ENCODE results near the gene BTBD17. TPM values are rescaled to one million over a fixed set of nuclear protein-coding genes. Genes with fewer than 3 reads are reported as not detected.
A peak's percentile ranks its signal among the peaks of the same experiment; 100 is the strongest.

BTBD17 gene
- total RNA-seq, 2 donors from 2014 or later = 0.22 TPM; not detected in 1

GRCh38 chr17:74386386-74386785 is 24.7 kb upstream of the BTBD17 start:
- H3K27me3 ChIP-seq = no peaks in the 10 kb centered on the region
- H3K4me1 ChIP-seq = peaks cover 11% of the 10 kb centered on the region
- no peak overlapping the region for H3K4me3 ChIP-seq
- DNase-seq = no peak
- intact Hi-C loops (cut with DNase I) = no loop called here
- no peaks in the 10 kb centered on the region for H3K36me3 ChIP-seq
- no peak overlapping the region for H3K9ac ChIP-seq (ENCODE audit: low read depth in 2 of 2, low read length in 2 of 2)
- no peaks in the 10 kb centered on the region for H3K9me3 ChIP-seq
- no peak overlapping the region for H3K27ac ChIP-seq
- TF ChIP-seq, protein P1, sequence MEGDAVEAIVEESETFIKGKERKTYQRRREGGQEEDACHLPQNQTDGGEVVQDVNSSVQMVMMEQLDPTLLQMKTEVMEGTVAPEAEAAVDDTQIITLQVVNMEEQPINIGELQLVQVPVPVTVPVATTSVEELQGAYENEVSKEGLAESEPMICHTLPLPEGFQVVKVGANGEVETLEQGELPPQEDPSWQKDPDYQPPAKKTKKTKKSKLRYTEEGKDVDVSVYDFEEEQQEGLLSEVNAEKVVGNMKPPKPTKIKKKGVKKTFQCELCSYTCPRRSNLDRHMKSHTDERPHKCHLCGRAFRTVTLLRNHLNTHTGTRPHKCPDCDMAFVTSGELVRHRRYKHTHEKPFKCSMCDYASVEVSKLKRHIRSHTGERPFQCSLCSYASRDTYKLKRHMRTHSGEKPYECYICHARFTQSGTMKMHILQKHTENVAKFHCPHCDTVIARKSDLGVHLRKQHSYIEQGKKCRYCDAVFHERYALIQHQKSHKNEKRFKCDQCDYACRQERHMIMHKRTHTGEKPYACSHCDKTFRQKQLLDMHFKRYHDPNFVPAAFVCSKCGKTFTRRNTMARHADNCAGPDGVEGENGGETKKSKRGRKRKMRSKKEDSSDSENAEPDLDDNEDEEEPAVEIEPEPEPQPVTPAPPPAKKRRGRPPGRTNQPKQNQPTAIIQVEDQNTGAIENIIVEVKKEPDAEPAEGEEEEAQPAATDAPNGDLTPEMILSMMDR (IDR thresholded peaks at IDR 0.05) = no peak

GRCh38 chr17:74385201-74385600 is 23.5 kb upstream of the BTBD17 start:
- intact Hi-C loops (cut with DNase I) = no loop called here

GRCh38 chr17:74383141-74383540 is 21.5 kb upstream of the BTBD17 start:
- TF ChIP-seq, protein P1 (IDR thresholded peaks at IDR 0.05) = no peak
- DNase-seq = no peak

More at GRCh38 chr17:74385201-74385600, 23.5 kb upstream of the BTBD17 start:
- H3K4me3 ChIP-seq = no peak overlapping the region
- DNase-seq = no peak
- H3K27me3 ChIP-seq = no peaks in the 10 kb centered on the region
- no peak overlapping the region for H3K9ac ChIP-seq (ENCODE audit: low read depth in 2 of 2, low read length in 2 of 2)
- H3K27ac ChIP-seq = no peak overlapping the region
- no peaks in the 10 kb centered on the region for H3K9me3 ChIP-seq
- H3K4me1 ChIP-seq = peaks cover 21% of the 10 kb centered on the region
- TF ChIP-seq, protein P1 (IDR thresholded peaks at IDR 0.05) = no peak
- H3K36me3 ChIP-seq = no peaks in the 10 kb centered on the region

GRCh38 chr17:74380959-74381808 is 19.5 kb upstream of the BTBD17 start:
- Histone ChIP-seq H3K4me3 (no peak overlapping the region), H3K9me3 (no peaks in the 10 kb centered on the region), H3K4me1 (peaks cover 23% of the 10 kb centered on the region), H3K9ac (ENCODE audit: low read depth in 2 of 2, low read length in 2 of 2) (peak overlapping the region in 1 of 2 donors; percentile 68), H3K27me3 (no peaks in the 10 kb centered on the region), H3K27ac (peak overlapping the region; percentile 88), H3K36me3 (no peaks in the 10 kb centered on the region)
- intact Hi-C loops (cut with DNase I) = no loop called here
- DNase-seq = peak; percentile 67
- TF ChIP-seq, protein P1 (IDR thresholded peaks at IDR 0.05) = no peak

More at GRCh38 chr17:74383141-74383540, 21.5 kb upstream of the BTBD17 start:
- Histone ChIP-seq H3K9ac (ENCODE audit: low read depth in 2 of 2, low read length in 2 of 2) (no peak overlapping the region), H3K4me3 (no peak overlapping the region), H3K36me3 (no peaks in the 10 kb centered on the region), H3K9me3 (no peaks in the 10 kb centered on the region), H3K4me1 (peaks cover 32% of the 10 kb centered on the region), H3K27ac (no peak overlapping the region), H3K27me3 (no peaks in the 10 kb centered on the region)
- intact Hi-C loops (cut with DNase I) = no loop called here

- Histone ChIP-seq H3K9me3 (no peaks in the 10 kb centered on the region), H3K27ac (peak overlapping the region; percentile 88), H3K27me3 (no peaks in the 10 kb centered on the region), H3K4me1 (peaks cover 23% of the 10 kb centered on the region), H3K9ac (ENCODE audit: low read depth in 2 of 2, low read length in 2 of 2) (peak overlapping the region; percentile 51 to 68), H3K4me3 (no peak overlapping the region), H3K36me3 (no peaks in the 10 kb centered on the region)
- DNase-seq = peak; percentile 74
- intact Hi-C loops (cut with DNase I) = no loop called here
- TF ChIP-seq, protein P1 (IDR thresholded peaks at IDR 0.05) = no peak
Observed at GRCh38 chr17:74380086-74380958, 18.7 kb upstream of the BTBD17 start.

Data from colonic mucosa (tissue), 4 donors.